Measurements from ENCODE around the gene CYP27C1.

- TF ChIP-seq, protein P1, sequence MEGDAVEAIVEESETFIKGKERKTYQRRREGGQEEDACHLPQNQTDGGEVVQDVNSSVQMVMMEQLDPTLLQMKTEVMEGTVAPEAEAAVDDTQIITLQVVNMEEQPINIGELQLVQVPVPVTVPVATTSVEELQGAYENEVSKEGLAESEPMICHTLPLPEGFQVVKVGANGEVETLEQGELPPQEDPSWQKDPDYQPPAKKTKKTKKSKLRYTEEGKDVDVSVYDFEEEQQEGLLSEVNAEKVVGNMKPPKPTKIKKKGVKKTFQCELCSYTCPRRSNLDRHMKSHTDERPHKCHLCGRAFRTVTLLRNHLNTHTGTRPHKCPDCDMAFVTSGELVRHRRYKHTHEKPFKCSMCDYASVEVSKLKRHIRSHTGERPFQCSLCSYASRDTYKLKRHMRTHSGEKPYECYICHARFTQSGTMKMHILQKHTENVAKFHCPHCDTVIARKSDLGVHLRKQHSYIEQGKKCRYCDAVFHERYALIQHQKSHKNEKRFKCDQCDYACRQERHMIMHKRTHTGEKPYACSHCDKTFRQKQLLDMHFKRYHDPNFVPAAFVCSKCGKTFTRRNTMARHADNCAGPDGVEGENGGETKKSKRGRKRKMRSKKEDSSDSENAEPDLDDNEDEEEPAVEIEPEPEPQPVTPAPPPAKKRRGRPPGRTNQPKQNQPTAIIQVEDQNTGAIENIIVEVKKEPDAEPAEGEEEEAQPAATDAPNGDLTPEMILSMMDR (IDR thresholded peaks at IDR 0.05): no peak
- TF ChIP-seq EZH2 (IDR thresholded peaks at IDR 0.05) (no peak), EZH2phosphoT487 (IDR thresholded peaks at IDR 0.05) (no peak)
Measured at GRCh38 chr2:127134833-127135830, 85.0 kb downstream of the CYP27C1 start.
